ENCODE results near the gene CORIN.
"Not testable (repeated sequence)": the region's sequence is repeated elsewhere in the genome, so short reads cannot be mapped to it uniquely, and the experiment has no call there.

CORIN gene

DNA sequence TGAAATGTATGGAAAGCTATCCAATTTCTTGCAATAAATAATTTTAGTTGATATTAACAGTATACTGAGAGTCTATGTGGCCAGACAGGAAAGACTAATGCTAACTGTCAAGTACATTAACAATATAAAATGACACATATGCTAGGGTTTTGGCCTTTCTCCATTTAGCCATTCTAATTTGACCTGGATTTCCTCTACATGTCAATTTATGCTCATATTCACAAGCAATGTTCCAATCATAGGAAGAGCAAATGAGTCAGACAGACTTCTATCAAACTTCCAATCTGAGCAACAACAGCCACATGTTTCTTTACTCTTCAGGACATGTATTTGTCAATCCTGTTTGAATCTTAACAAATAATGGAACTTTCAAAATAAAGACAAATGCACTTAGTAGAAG is 53.6 kb downstream of the CORIN start:
- no peak for TF ChIP-seq CTCF (IDR thresholded peaks at IDR 0.05)
- Histone ChIP-seq H3K4me3 (no peak overlapping the region), H3K27ac (no peak overlapping the region)
- DNase-seq (ENCODE audit: low spot score): no peak

- Histone ChIP-seq H3K27ac (no peak overlapping the region), H3K4me3 (no peak overlapping the region)
- no peak for DNase-seq (ENCODE audit: low spot score)
- TF ChIP-seq CTCF (IDR thresholded peaks at IDR 0.05): no peak
These were observed 61.5 kb downstream of the CORIN start for GRCh38 chr4:47776353-47776752.

GRCh38 chr4:47774079-47774478 is 63.8 kb downstream of the CORIN start:
- Histone ChIP-seq H3K4me3 (no peak overlapping the region), H3K27ac (no peak overlapping the region)
- no peak for DNase-seq (ENCODE audit: low spot score)
- TF ChIP-seq CTCF (IDR thresholded peaks at IDR 0.05): no peak

GRCh38 chr4:47771020-47771419 is 66.8 kb downstream of the CORIN start:
- H3K4me3 ChIP-seq: no peak overlapping the region
- no peak for DNase-seq (ENCODE audit: low spot score)
- H3K27ac ChIP-seq: no peak overlapping the region
- no peak for TF ChIP-seq CTCF (IDR thresholded peaks at IDR 0.05)

DNA sequence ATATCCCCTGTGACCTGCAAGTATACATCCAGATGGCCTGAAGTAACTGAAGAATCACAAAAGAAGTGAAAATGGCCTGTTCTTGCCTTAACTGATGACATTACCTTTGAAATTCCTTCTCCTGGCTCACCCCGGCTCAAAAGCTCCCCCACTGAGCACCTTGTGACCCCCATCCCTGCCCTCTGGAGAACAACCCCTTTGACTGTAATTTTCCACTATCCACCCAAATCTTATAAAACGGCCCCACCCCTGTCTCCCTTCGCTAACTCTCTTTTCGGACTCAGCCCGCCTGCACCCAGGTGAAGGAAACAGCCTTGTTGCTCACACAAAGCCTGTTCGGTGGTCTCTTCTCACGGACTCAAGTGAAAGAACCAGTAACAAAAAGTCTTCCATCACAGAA is 69.9 kb downstream of the CORIN start:
- not testable (repeated sequence) for DNase-seq (ENCODE audit: low spot score); H3K4me3 ChIP-seq; H3K27ac ChIP-seq

- TF ChIP-seq CTCF (IDR thresholded peaks at IDR 0.05): no peak
- no peak overlapping the region for H3K4me3 ChIP-seq
- DNase-seq (ENCODE audit: low spot score): no peak
- H3K27ac ChIP-seq: no peak overlapping the region
These were observed 74.6 kb downstream of the CORIN start for GRCh38 chr4:47763279-47763678.

GRCh38 chr4:47762376-47763266 is 75.2 kb downstream of the CORIN start:
- Histone ChIP-seq H3K27ac (no peak overlapping the region), H3K4me3 (no peak overlapping the region)
- DNase-seq (ENCODE audit: low spot score): no peak
- TF ChIP-seq CTCF (IDR thresholded peaks at IDR 0.05): no peak

- DNase-seq (ENCODE audit: low spot score); H3K4me3 ChIP-seq; H3K27ac ChIP-seq: not testable (repeated sequence)
These were observed 84.6 kb downstream of the CORIN start for GRCh38 chr4:47753316-47753715.
